Activated naive CD4-positive, alpha-beta T cell treated with anti-CD3 and anti-CD28 coated beads, Interleukin-2, amount 10 ng/mL, durations not matched to agents 7 days and 5 days (primary cell): ENCODE data around the gene MED12.

Experiments used
- CTCF ChIA-PET: fragments of 350-600 bp; sonication (Branson Sonifier 250); formaldehyde crosslinking; loops from one replicate; lab custom pipeline; 2021; ENCODE audit warnings: antibody characterized with exemption; lab: Charles Lee
- DNase-seq: peaks from one replicate; pipeline ENCODE4 v3.0.0-alpha.2; 2020
- H3K27ac Mint-ChIP-seq: one replicate; pipeline ENCODE4 v1.8.0; 2021; ENCODE audit warnings: mild to moderate bottlenecking, moderate library complexity, mixed read lengths
- H3K27me3 Mint-ChIP-seq: one replicate; pipeline ENCODE4 v1.8.0; 2021; ENCODE audit warnings: mild to moderate bottlenecking, mixed read lengths
- H3K36me3 Mint-ChIP-seq: one replicate; pipeline ENCODE4 v1.8.0; 2021; ENCODE audit warnings: mixed read lengths
- H3K4me1 Mint-ChIP-seq: one replicate; pipeline ENCODE4 v1.8.0; 2021; ENCODE audit warnings: mixed read lengths
- H3K4me3 Mint-ChIP-seq: one replicate; pipeline ENCODE4 v1.8.0; 2021; ENCODE audit warnings: mild to moderate bottlenecking, moderate library complexity, mixed read lengths
- H3K9me3 Mint-ChIP-seq: one replicate; pipeline ENCODE4 v1.8.0; 2021; ENCODE audit warnings: mixed read lengths

The MED12 gene

DNA sequence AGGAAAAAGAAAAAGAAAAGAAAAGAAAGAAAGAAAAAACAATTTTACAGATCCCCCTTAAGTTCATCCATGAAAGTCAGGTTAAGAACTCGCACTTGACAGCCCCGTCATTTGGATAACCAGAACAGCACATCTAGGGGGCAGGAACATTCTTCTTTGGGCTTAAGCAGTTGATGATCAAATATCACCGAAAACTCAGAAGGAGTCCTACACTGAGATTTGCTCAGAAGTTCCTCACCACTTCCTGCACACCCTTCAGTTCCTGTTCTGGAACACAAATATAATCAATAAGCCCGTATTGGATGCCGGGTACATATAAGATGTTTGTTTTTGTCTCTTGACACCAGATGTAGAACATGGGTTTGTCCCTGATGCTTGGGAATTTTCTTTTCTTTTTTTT, 40.9 kb downstream of the MED12 start:
- no peak overlapping the region for H3K4me3 Mint-ChIP-seq
- H3K9me3 Mint-ChIP-seq, result no peaks in the 10 kb centered on the region
- CTCF ChIA-PET, result no interaction called here
- no peaks in the 10 kb centered on the region for H3K27me3 Mint-ChIP-seq
- peaks cover 14% of the 10 kb centered on the region for H3K36me3 Mint-ChIP-seq
- no peak for DNase-seq
- no peak overlapping the region for H3K27ac Mint-ChIP-seq
- peaks cover 11% of the 10 kb centered on the region for H3K4me1 Mint-ChIP-seq

DNA sequence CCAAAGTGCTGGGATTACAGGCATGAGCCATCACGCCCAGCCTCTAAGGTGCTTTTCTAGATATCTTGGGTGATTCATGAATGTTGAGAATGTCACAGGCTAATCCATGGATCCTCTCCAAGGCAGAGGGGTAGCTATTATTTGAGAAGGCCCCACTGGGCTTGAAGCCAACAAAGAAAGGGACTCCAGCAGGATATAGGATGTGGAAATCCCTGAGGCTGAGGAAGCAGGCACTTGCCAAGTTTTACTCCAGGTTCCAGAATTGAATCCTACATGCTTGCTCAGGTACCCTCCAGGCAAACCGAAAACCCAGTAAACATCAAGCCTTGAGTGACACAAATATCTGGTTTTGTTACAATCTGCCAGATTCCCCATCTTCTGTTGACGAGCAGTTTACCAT, 42.1 kb downstream of the MED12 start:
- CTCF ChIA-PET, result no interaction called here
- Mint-ChIP-seq H3K9me3 (no peaks in the 10 kb centered on the region), H3K4me3 (no peak overlapping the region), H3K36me3 (peaks cover 14% of the 10 kb centered on the region), H3K27me3 (no peaks in the 10 kb centered on the region), H3K27ac (no peak overlapping the region), H3K4me1 (peaks cover 11% of the 10 kb centered on the region)
- no peak for DNase-seq

DNA sequence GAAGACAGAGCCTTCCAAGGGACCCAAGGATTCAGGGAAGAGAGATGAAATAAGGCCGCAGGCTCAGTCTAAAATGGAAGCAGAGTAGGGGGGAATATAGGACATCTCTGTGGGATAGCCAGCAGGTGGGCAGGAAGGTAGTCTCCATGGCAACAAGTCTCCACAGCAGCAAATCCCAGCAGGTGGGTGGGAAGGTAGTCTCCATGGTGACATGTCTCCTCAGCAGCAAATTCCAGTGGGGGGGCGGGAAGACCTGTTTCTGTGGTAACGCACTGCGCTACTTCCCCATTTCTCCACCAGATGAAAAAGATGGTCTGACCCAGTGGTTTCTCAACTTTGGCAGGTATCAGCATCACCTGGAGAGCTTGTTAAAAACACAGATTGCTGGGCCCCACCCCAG, 44.6 kb downstream of the MED12 start:
- Mint-ChIP-seq H3K27ac (no peak overlapping the region), H3K4me1 (peaks cover 11% of the 10 kb centered on the region), H3K4me3 (no peak overlapping the region), H3K9me3 (no peaks in the 10 kb centered on the region), H3K36me3 (peaks cover 18% of the 10 kb centered on the region), H3K27me3 (no peaks in the 10 kb centered on the region)
- CTCF ChIA-PET, result no interaction called here
- no peak for DNase-seq

DNA sequence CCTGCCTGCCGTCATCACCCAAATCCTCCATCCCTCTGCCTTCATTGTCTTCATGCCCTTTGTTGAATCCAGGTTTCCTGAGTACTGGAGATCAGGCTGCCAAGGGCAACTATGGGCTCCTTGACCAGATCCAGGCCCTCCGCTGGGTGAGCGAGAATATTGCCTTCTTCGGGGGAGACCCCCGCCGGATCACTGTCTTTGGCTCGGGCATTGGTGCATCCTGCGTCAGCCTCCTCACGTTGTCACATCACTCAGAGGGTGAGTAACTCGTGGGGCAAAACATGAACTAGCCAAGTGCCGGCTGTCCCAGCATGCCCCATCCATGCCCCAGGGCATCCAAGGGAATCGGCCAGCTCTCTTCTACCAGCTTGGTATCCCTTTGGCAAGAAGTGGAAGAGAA, 45.7 kb downstream of the MED12 start:
- Mint-ChIP-seq H3K36me3 (peaks cover 17% of the 10 kb centered on the region), H3K27ac (no peak overlapping the region), H3K9me3 (no peaks in the 10 kb centered on the region), H3K4me3 (no peak overlapping the region), H3K27me3 (no peaks in the 10 kb centered on the region), H3K4me1 (peaks cover 4% of the 10 kb centered on the region)
- no peak for DNase-seq
- CTCF ChIA-PET, result no interaction called here

DNA sequence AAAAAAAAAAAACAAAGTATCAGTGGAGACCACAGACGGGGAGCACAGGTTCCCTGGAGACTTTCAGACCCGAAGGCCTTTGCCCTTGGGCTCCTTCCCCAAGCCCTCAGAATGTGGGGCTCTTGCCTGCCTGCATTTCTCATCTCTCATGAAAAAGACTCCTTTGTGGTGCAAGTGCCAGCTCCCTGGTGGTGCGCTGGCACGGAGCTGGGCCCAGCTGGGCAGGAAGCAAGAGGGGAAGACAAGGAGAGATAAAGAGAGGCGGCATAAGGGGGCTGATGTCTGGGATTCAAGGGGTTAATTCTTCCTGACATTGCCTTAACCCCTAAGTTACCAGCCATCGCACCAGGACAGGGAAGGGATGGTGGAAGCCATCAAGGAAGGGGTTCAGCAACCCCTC, 48.1 kb downstream of the MED12 start:
- Mint-ChIP-seq H3K4me3 (no peak overlapping the region), H3K4me1 (peaks cover 2% of the 10 kb centered on the region), H3K27me3 (no peaks in the 10 kb centered on the region), H3K9me3 (no peaks in the 10 kb centered on the region), H3K27ac (no peak overlapping the region), H3K36me3 (peaks cover 14% of the 10 kb centered on the region)
- DNase-seq, result no peak
- CTCF ChIA-PET, result no interaction called here

DNA sequence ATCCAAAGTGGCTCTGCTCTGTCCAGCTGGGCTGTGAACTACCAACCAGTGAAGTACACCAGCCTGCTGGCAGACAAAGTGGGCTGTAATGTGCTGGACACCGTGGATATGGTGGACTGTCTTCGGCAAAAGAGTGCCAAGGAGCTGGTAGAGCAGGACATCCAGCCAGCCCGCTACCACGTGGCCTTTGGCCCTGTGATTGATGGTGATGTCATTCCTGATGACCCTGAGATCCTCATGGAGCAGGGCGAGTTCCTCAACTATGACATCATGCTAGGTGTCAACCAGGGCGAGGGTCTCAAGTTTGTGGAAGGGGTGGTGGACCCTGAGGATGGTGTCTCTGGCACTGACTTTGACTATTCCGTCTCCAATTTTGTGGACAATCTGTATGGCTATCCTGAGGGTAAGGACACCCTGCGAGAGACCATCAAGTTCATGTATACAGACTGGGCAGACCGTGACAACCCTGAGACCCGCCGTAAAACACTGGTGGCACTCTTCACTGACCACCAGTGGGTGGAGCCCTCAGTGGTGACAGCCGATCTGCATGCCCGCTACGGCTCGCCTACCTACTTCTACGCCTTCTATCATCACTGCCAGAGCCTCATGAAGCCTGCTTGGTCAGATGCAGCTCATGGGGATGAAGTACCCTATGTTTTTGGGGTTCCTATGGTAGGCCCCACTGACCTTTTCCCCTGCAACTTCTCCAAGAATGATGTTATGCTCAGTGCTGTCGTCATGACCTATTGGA, 48.8 kb downstream of the MED12 start:
- no peaks in the 10 kb centered on the region for H3K9me3 Mint-ChIP-seq
- H3K27me3 Mint-ChIP-seq, result no peaks in the 10 kb centered on the region
- no peak overlapping the region for H3K27ac Mint-ChIP-seq
- CTCF ChIA-PET, result no interaction called here
- H3K4me1 Mint-ChIP-seq, result peaks cover 6% of the 10 kb centered on the region
- peaks cover 11% of the 10 kb centered on the region for H3K36me3 Mint-ChIP-seq
- DNase-seq, result no peak
- no peak overlapping the region for H3K4me3 Mint-ChIP-seq

DNA sequence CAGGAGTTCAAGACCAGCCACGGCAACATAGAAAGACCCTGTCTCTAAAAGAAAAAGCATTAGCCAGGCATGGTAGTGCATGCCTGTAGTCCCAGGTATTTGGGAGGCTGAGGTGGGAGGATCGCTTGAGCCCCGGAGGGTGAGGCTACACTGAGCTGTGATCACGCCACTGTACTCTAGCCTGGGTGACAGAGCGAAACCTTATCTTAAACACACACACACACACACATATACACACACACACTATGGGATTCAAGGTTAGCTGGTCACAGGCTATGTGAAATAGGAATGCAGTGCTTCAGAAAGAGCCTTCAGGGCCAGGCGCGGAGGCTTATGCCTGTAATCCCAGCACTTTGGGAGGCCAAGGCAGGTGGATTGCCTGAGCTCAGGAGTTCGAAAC, 49.7 kb downstream of the MED12 start:
- no peaks in the 10 kb centered on the region for H3K9me3 Mint-ChIP-seq
- H3K27me3 Mint-ChIP-seq, result no peaks in the 10 kb centered on the region
- no peak overlapping the region for H3K27ac Mint-ChIP-seq
- CTCF ChIA-PET, result no interaction called here
- H3K4me3 Mint-ChIP-seq, result no peak overlapping the region
- peaks cover 8% of the 10 kb centered on the region for H3K36me3 Mint-ChIP-seq
- peaks cover 6% of the 10 kb centered on the region for H3K4me1 Mint-ChIP-seq
- no peak for DNase-seq

DNA sequence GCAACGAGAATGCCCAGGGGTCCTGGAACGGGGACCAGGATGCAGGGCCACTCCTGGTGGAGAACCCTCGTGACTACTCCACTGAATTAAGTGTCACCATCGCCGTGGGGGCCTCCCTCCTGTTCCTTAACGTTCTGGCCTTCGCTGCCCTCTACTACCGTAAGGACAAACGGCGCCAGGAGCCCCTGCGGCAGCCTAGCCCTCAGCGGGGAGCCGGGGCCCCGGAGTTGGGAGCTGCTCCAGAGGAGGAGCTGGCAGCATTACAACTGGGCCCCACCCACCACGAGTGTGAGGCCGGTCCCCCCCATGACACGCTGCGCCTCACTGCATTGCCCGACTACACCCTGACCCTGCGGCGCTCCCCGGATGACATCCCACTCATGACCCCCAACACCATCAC, 51.2 kb downstream of the MED12 start:
- DNase-seq, result no peak
- peaks cover 6% of the 10 kb centered on the region for H3K4me1 Mint-ChIP-seq
- no peak overlapping the region for H3K4me3 Mint-ChIP-seq
- H3K9me3 Mint-ChIP-seq, result no peaks in the 10 kb centered on the region
- H3K27ac Mint-ChIP-seq, result no peak overlapping the region
- H3K36me3 Mint-ChIP-seq, result peaks cover 16% of the 10 kb centered on the region
- H3K27me3 Mint-ChIP-seq, result no peaks in the 10 kb centered on the region
- CTCF ChIA-PET, result no interaction called here

DNA sequence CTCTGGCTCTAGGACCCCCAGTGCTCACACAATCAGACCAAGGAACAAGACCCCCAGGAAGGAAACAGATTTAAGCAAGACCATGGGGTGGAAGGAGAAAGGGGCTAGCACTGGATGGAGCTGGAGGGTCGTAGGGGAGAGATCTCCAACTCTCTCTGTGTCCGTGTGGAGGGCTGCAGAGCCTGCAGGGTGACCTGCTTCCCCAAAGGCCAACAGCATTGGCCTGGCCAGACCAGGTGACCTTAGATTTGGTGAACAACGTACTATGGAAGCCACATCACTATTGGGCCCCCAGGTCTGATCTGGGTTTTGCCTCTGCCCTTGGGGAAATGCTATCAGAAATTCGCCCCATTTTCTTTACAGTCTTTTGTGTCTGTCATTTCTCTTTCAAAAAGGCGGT, 52.3 kb downstream of the MED12 start:
- Mint-ChIP-seq H3K27me3 (no peaks in the 10 kb centered on the region), H3K4me3 (no peak overlapping the region), H3K36me3 (peaks cover 20% of the 10 kb centered on the region), H3K27ac (no peak overlapping the region), H3K9me3 (no peaks in the 10 kb centered on the region), H3K4me1 (peaks cover 6% of the 10 kb centered on the region)
- CTCF ChIA-PET, result no interaction called here
- DNase-seq, result no peak

DNA sequence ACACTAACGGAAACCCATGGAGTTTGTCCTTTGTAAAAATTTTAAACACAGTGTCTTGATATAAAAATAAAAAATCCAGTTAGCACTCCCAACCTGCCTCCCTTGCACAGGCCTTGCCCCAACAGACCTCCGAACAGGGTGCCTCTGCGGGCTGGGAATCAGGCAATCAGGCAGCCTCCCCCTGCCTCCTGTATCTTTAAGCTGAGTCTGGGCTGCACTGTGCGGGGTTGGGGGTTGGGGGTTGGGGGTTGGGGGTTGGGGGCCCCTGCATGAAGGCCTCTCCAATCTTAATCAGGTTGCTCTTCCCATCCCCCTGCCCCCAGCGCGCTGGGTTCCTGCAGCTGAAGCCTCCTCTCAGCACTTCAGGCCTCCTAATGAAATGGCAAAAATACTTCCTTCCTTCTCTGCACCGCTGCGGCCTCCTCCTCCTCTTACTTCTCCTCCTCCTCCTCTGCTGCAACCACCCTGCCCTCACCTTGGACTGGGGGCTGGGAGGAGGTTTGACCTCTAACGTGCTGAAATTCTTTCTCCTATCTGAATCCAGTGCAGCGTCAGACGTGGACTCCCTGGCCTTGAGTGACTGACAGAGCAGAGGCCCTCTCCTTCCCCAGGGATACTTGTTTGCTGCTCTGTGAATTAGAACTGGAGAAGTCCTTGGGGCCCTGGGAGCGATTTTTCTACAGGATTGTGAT, 52.9 kb downstream of the MED12 start:
- no peak overlapping the region for H3K27ac Mint-ChIP-seq
- peaks cover 6% of the 10 kb centered on the region for H3K4me1 Mint-ChIP-seq
- DNase-seq, result no peak
- H3K36me3 Mint-ChIP-seq, result peaks cover 22% of the 10 kb centered on the region
- no peaks in the 10 kb centered on the region for H3K9me3 Mint-ChIP-seq
- no peaks in the 10 kb centered on the region for H3K27me3 Mint-ChIP-seq
- CTCF ChIA-PET, result no interaction called here
- H3K4me3 Mint-ChIP-seq, result no peak overlapping the region

DNA sequence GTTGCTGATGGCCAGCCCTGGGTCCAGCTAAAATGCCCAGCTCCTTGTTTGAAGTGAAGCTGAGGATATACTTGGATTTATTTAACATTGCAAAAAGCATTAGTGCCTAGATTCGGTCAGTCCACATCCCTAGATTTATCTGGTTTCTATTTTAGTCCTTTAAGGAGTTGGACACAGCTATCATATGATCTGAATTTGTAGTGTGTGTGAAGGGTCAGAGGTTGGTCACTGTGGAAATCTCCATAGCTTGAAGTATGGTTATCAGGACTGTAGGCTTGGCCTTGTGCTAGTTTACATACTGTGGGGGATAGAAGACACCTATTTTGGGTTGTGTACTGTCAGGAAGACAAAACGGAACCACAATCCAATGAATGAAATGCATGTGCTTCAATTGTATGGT, 55.0 kb downstream of the MED12 start:
- peaks cover 9% of the 10 kb centered on the region for H3K4me1 Mint-ChIP-seq
- peaks cover 31% of the 10 kb centered on the region for H3K36me3 Mint-ChIP-seq
- no peak overlapping the region for H3K4me3 Mint-ChIP-seq
- H3K27me3 Mint-ChIP-seq, result no peaks in the 10 kb centered on the region
- no peaks in the 10 kb centered on the region for H3K9me3 Mint-ChIP-seq
- no peak for DNase-seq
- H3K27ac Mint-ChIP-seq, result no peak overlapping the region
- CTCF ChIA-PET, result no interaction called here

DNA sequence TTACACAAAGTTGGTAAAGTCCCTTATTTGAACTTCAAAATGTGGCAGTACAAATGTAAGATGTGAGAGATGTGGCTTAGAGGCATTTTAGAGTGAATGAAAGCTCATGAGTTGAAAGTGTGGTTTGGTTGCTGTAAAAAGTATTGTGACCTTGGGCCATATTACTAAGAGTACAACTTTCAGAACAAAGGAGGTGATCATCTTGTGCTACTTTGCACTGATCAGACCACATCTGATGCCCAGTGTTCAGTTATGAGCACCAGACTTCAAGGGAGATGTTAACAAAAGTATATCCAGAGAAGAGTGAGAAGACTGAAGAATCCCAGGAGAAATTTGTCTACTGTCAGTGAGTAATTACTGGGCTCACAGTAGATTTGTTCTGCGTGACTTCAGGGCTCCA, 56.4 kb downstream of the MED12 start:
- DNase-seq, result no peak
- CTCF ChIA-PET, result no interaction called here
- Mint-ChIP-seq H3K4me1 (peaks cover 13% of the 10 kb centered on the region), H3K27me3 (no peaks in the 10 kb centered on the region), H3K4me3 (no peak overlapping the region), H3K27ac (no peak overlapping the region), H3K36me3 (peaks cover 31% of the 10 kb centered on the region), H3K9me3 (no peaks in the 10 kb centered on the region)

DNA sequence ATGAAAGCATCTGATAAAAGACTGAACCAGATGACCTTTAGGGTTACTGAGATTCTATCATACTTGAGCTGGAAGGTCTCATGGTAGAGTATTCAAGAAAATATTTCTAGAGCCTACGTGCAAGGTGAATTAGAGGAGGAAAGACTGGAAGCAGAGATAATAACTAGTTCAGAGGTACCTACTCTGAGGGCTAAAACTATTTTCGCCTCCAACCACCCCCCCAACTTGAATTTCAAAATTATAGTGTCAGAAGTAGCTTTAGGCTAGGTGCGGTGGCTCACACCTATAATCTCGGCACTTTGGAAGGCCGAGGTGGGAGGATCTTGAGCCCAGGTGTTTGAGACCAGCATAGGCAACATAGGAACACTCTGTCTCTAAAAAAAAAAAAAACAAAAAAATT, 57.1 kb downstream of the MED12 start:
- H3K36me3 Mint-ChIP-seq, result peaks cover 34% of the 10 kb centered on the region
- no peak overlapping the region for H3K4me3 Mint-ChIP-seq
- H3K27ac Mint-ChIP-seq, result no peak overlapping the region
- peaks cover 17% of the 10 kb centered on the region for H3K4me1 Mint-ChIP-seq
- CTCF ChIA-PET, result no interaction called here
- no peaks in the 10 kb centered on the region for H3K9me3 Mint-ChIP-seq
- no peak for DNase-seq
- no peaks in the 10 kb centered on the region for H3K27me3 Mint-ChIP-seq

DNA sequence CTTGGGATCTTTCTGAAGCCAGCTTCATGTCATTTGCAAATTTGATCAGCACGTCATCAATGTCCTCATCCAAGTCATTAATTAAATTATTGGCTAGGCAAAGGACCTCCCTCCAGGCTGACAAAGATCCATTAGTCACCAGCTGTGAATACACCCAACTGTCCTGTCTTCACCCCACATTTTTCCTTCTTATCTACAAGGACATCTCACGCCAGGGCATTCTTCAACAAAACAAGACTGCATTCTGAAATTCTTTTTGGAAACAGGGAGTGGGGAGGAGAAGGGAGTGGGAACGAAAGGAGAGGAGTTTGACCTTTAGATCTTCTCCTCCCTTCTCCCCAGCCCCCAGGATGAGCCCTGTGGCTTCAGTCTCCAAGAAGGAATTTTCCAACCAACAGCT, 58.9 kb downstream of the MED12 start:
- H3K27ac Mint-ChIP-seq, result no peak overlapping the region
- H3K36me3 Mint-ChIP-seq, result peaks cover 34% of the 10 kb centered on the region
- CTCF ChIA-PET, result interaction anchor here (0.9 to 2.9 kb wide), 3 partner anchors 47 to 77 kb away, joined by 3 to 13 read pairs (median 4); no protein-coding TSS in a partner anchor

DNA sequence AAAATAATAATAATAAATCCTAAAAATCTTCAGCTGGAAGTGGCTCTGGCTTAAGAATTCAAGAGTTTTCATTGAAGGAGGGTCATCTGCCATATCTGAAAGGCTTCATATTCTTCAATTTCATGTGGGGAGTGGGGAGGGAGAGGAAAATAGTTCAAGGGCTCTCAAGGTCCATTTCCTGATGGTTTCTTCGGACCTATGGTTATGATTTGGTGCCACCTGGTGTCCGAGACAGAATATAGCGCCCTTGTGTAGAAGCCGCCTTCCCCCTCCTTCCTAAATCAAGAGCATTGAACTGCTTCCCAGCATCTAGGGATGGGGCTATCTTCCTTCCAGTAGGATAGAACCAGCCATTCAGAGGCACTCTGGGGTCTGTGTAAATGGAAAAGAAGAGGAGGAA, 60.5 kb downstream of the MED12 start:
- no peak overlapping the region for H3K4me3 Mint-ChIP-seq
- peak; percentile 52 for DNase-seq
- CTCF ChIA-PET, result interaction anchor here (1.1 to 2.9 kb wide), 7 partner anchors 36 to 209 kb away, joined by 3 to 13 read pairs (median 3); no protein-coding TSS in a partner anchor
- H3K27me3 Mint-ChIP-seq, result no peaks in the 10 kb centered on the region
- H3K36me3 Mint-ChIP-seq, result peaks cover 30% of the 10 kb centered on the region
- no peaks in the 10 kb centered on the region for H3K9me3 Mint-ChIP-seq
- H3K4me1 Mint-ChIP-seq, result peaks cover 28% of the 10 kb centered on the region
- H3K27ac Mint-ChIP-seq, result peak overlapping the region; percentile 49

More for the DNA sequence above, 58.9 kb downstream of the MED12 start:
- H3K27me3 Mint-ChIP-seq, result no peaks in the 10 kb centered on the region
- H3K4me3 Mint-ChIP-seq, result no peak overlapping the region
- H3K9me3 Mint-ChIP-seq, result no peaks in the 10 kb centered on the region
- no peak for DNase-seq
- peaks cover 20% of the 10 kb centered on the region for H3K4me1 Mint-ChIP-seq
